Adrenal gland (tissue), 5 donors: ENCODE data around the gene AQP11.

Source experiments
- POLR2A ChIP-seq, 2 donors: fragments of 450-650 bp; IDR thresholded peaks; one replicate each; pipeline ENCODE4 v1.6.1; 2017; ENCODE audit warnings: antibody characterized with exemption in 2 of 2, mild to moderate bottlenecking in 2 of 2, moderate library complexity in 1 of 2
- TF ChIP-seq, protein P1 (sequence below), 6 experiments: fragments of 450-650 bp in 4 of 6; fragments of 200-600 bp in 2 of 6; sonication (generic) in 1 of 6; IDR thresholded peaks; 1 replicate in 5 of 6; 2 replicates in 1 of 6; pipeline versions ENCODE4 v1.5.1 to v1.8.0; 2016 to 2021; ENCODE audit warnings: antibody characterized with exemption in 6 of 6, mild to moderate bottlenecking in 2 of 6, moderate library complexity in 1 of 6
- donor health status: DM: no; HTN: no; CAD: no.

- TF ChIP-seq, protein P1, sequence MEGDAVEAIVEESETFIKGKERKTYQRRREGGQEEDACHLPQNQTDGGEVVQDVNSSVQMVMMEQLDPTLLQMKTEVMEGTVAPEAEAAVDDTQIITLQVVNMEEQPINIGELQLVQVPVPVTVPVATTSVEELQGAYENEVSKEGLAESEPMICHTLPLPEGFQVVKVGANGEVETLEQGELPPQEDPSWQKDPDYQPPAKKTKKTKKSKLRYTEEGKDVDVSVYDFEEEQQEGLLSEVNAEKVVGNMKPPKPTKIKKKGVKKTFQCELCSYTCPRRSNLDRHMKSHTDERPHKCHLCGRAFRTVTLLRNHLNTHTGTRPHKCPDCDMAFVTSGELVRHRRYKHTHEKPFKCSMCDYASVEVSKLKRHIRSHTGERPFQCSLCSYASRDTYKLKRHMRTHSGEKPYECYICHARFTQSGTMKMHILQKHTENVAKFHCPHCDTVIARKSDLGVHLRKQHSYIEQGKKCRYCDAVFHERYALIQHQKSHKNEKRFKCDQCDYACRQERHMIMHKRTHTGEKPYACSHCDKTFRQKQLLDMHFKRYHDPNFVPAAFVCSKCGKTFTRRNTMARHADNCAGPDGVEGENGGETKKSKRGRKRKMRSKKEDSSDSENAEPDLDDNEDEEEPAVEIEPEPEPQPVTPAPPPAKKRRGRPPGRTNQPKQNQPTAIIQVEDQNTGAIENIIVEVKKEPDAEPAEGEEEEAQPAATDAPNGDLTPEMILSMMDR (IDR thresholded peaks at IDR 0.05), result no peak
- TF ChIP-seq POLR2A (IDR thresholded peaks at IDR 0.05), result no peak
Observed at GRCh38 chr11:77617892-77618291, 28.1 kb downstream of the AQP11 start.
